GM23338 (cell line): Measurements from ENCODE around the gene LYRM7. TPM values are rescaled to one million over a fixed set of nuclear protein-coding genes. Genes with fewer than 3 reads are reported as not detected.

Experiments
- STAT1 ChIP-seq: IDR thresholded peaks from one replicate; pipeline ENCODE4 v1.6.1; 2016; ENCODE audit warnings: antibody characterized with exemption; ENCODE audit not compliant: unreplicated experiment
- polyA plus RNA-seq: library from polyadenylated mRNA; unstranded; fragments of >200 nt; fragmentation: Nextera tagmentation; extraction: Ambion mirVana; gene quantifications from 2 replicates; pipeline ENCODE4 v1.2.1, GENCODE V29; 2016
- total RNA-seq: library from RNA; depleted of rRNA; stranded (reverse); fragments of >200 nt; shearing (Covaris generic); gene quantifications from 2 replicates; pipeline ENCODE4 v1.2.3, GENCODE V29; 2014
- TF ChIP-seq, protein P1 (sequence below): fragments of 250-450 bp; sonication (Bioruptor Pico); IDR thresholded peaks from 2 replicates; pipeline ENCODE4 v1.5.0; 2020; ENCODE audit warnings: mild to moderate bottlenecking, moderate library complexity
- TF ChIP-seq, protein P2 (sequence below): IDR thresholded peaks from one replicate; pipeline ENCODE4 v1.6.1; 2018; ENCODE audit warnings: antibody characterized with exemption; ENCODE audit not compliant: unreplicated experiment
- TF ChIP-seq, protein P3 (sequence below): IDR thresholded peaks from 2 replicates; pipeline ENCODE4 v1.6.1; 2016; ENCODE audit warnings: antibody characterized with exemption

The LYRM7 gene
- total and polyA plus RNA-seq, 2 experiments from 2014 or later: 11.3 to 34.8 TPM

DNA sequence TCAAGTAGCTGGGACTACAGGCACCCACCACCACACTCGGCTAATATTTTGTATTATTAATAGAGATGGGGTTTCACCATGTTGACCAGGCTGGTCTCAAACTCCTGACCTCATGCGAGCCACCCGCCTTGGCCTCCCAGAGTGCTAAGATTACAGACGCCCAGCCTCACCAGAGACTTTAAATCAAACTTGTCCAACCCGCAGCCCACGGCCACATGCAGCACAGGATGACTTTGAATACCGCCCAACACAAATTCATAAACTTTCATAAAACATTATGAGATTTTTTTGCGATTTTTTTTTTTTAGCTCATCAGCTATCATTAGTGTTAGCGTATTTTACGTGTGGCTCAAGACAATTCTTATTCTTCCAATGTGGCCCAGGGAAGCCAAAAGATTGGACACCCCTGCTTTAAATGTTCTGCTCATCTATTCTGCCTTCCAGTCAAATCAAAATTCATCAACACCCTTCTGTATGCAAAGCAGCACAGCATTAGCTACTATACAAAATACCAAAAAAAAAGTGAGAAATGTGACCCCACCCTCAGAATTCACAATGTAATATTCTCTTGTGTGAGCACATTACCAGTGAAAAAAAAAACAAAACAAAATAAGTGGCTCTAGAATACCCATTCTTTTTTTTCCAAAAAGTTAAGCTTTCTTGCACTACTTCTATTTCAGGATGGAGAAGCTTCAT, 50.4 kb downstream of the LYRM7 start (continued):
- TF ChIP-seq, protein P1, sequence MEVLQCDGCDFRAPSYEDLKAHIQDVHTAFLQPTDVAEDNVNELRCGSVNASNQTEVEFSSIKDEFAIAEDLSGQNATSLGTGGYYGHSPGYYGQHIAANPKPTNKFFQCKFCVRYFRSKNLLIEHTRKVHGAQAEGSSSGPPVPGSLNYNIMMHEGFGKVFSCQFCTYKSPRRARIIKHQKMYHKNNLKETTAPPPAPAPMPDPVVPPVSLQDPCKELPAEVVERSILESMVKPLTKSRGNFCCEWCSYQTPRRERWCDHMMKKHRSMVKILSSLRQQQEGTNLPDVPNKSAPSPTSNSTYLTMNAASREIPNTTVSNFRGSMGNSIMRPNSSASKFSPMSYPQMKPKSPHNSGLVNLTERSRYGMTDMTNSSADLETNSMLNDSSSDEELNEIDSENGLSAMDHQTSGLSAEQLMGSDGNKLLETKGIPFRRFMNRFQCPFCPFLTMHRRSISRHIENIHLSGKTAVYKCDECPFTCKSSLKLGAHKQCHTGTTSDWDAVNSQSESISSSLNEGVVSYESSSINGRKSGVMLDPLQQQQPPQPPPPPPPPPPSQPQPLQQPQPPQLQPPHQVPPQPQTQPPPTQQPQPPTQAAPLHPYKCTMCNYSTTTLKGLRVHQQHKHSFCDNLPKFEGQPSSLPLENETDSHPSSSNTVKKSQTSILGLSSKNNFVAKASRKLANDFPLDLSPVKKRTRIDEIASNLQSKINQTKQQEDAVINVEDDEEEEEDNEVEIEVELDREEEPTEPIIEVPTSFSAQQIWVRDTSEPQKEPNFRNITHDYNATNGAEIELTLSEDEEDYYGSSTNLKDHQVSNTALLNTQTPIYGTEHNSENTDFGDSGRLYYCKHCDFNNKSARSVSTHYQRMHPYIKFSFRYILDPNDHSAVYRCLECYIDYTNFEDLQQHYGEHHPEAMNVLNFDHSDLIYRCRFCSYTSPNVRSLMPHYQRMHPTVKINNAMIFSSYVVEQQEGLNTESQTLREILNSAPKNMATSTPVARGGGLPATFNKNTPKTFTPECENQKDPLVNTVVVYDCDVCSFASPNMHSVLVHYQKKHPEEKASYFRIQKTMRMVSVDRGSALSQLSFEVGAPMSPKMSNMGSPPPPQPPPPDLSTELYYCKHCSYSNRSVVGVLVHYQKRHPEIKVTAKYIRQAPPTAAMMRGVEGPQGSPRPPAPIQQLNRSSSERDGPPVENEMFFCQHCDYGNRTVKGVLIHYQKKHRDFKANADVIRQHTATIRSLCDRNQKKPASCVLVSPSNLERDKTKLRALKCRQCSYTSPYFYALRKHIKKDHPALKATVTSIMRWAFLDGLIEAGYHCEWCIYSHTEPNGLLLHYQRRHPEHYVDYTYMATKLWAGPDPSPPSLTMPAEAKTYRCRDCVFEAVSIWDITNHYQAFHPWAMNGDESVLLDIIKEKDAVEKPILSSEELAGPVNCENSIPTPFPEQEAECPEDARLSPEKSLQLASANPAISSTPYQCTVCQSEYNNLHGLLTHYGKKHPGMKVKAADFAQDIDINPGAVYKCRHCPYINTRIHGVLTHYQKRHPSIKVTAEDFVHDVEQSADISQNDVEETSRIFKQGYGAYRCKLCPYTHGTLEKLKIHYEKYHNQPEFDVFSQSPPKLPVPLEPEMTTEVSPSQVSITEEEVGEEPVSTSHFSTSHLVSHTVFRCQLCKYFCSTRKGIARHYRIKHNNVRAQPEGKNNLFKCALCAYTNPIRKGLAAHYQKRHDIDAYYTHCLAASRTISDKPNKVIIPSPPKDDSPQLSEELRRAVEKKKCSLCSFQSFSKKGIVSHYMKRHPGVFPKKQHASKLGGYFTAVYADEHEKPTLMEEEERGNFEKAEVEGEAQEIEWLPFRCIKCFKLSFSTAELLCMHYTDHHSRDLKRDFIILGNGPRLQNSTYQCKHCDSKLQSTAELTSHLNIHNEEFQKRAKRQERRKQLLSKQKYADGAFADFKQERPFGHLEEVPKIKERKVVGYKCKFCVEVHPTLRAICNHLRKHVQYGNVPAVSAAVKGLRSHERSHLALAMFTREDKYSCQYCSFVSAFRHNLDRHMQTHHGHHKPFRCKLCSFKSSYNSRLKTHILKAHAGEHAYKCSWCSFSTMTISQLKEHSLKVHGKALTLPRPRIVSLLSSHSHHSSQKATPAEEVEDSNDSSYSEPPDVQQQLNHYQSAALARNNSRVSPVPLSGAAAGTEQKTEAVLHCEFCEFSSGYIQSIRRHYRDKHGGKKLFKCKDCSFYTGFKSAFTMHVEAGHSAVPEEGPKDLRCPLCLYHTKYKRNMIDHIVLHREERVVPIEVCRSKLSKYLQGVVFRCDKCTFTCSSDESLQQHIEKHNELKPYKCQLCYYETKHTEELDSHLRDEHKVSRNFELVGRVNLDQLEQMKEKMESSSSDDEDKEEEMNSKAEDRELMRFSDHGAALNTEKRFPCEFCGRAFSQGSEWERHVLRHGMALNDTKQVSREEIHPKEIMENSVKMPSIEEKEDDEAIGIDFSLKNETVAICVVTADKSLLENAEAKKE: no peak
- no peak for TF ChIP-seq STAT1
- TF ChIP-seq, protein P2, sequence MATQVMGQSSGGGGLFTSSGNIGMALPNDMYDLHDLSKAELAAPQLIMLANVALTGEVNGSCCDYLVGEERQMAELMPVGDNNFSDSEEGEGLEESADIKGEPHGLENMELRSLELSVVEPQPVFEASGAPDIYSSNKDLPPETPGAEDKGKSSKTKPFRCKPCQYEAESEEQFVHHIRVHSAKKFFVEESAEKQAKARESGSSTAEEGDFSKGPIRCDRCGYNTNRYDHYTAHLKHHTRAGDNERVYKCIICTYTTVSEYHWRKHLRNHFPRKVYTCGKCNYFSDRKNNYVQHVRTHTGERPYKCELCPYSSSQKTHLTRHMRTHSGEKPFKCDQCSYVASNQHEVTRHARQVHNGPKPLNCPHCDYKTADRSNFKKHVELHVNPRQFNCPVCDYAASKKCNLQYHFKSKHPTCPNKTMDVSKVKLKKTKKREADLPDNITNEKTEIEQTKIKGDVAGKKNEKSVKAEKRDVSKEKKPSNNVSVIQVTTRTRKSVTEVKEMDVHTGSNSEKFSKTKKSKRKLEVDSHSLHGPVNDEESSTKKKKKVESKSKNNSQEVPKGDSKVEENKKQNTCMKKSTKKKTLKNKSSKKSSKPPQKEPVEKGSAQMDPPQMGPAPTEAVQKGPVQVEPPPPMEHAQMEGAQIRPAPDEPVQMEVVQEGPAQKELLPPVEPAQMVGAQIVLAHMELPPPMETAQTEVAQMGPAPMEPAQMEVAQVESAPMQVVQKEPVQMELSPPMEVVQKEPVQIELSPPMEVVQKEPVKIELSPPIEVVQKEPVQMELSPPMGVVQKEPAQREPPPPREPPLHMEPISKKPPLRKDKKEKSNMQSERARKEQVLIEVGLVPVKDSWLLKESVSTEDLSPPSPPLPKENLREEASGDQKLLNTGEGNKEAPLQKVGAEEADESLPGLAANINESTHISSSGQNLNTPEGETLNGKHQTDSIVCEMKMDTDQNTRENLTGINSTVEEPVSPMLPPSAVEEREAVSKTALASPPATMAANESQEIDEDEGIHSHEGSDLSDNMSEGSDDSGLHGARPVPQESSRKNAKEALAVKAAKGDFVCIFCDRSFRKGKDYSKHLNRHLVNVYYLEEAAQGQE: no peak
- TF ChIP-seq, protein P3, sequence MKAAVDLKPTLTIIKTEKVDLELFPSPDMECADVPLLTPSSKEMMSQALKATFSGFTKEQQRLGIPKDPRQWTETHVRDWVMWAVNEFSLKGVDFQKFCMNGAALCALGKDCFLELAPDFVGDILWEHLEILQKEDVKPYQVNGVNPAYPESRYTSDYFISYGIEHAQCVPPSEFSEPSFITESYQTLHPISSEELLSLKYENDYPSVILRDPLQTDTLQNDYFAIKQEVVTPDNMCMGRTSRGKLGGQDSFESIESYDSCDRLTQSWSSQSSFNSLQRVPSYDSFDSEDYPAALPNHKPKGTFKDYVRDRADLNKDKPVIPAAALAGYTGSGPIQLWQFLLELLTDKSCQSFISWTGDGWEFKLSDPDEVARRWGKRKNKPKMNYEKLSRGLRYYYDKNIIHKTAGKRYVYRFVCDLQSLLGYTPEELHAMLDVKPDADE: no peak
